Measurements from ENCODE around the gene BPIFB4. TPM values are rescaled to one million over a fixed set of nuclear protein-coding genes. Genes with fewer than 3 reads are reported as not detected.

The BPIFB4 gene
- total and polyA plus RNA-seq, 2 donors (not counting 1 experiment from before 2014, with no cell fraction given) = not detected

DNA sequence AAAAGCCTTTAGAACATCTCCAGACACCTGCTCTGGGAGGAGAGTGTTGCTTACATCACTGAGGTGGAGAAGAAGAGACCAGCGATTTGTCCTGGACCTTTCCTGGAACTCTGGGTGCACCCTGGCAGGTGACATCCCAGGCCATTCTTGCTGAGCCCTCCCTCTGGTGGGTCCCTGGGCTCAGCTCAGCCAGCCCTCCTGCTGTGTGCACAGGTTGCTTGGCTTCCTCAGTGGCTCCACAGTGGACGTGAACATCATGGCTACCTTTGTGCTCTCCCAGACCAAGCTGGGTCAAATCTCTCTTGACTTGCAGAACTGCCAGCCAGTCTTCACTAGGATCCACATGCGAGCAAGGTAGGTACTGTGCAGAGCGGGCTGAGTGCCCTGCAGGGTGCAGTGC lies 68.6 kb downstream of the BPIFB4 start:
- H3K27me3 ChIP-seq (replicated peaks in 1 of 4; ENCODE audit: control extremely low read depth in 1 of 4, control insufficient read depth in 3 of 4, insufficient read depth in 4 of 4, low read length in 3 of 4) = peaks cover 0 to 14% (median 6%) of the 10 kb centered on the region in 4 experiments
- ChIA-PET CTCF (no interaction called here), POLR2A (no interaction called here)
- H3K79me2 ChIP-seq (ENCODE audit: control insufficient read depth, insufficient read depth, low read length) = no peaks in the 10 kb centered on the region
- no peak overlapping the region for H3K27ac Mint-ChIP-seq
- no peaks in the 10 kb centered on the region for H3K36me3 ChIP-seq (replicated peaks in 1 of 2; ENCODE audit: control extremely low read depth in 1 of 2, control insufficient read depth in 1 of 2, extremely low read depth in 1 of 2, insufficient read depth in 2 of 2, low read length in 1 of 2)
- ATAC-seq (ENCODE audit: low read depth) (no peak), DNase-seq (no peak)
- H3K4me1 ChIP-seq (ENCODE audit: control insufficient read depth in 2 of 2, insufficient read depth in 2 of 2, low read length in 2 of 2) = no peaks in the 10 kb centered on the region
- H3K4me2 ChIP-seq (replicated peaks; ENCODE audit: low read depth, low read length, poor library complexity, severe bottlenecking) = no peak overlapping the region
- peaks cover 0 to 8% (median 0%) of the 10 kb centered on the region in 3 donors for H3K9me3 ChIP-seq (ENCODE audit: control extremely low read depth in 1 of 3, control insufficient read depth in 2 of 3, insufficient read depth in 1 of 3, low read length in 2 of 3)
- peaks cover 33% of the 10 kb centered on the region for H3K27me3 Mint-ChIP-seq
- no peaks in the 10 kb centered on the region for H3K4me1 Mint-ChIP-seq
- no peak overlapping the region for H2AFZ ChIP-seq (ENCODE audit: insufficient read depth, low read depth, low read length, poor library complexity, severe bottlenecking)
- intact Hi-C loops (cut with micrococcal nuclease) = no loop called here
- TF ChIP-seq, protein P1, sequence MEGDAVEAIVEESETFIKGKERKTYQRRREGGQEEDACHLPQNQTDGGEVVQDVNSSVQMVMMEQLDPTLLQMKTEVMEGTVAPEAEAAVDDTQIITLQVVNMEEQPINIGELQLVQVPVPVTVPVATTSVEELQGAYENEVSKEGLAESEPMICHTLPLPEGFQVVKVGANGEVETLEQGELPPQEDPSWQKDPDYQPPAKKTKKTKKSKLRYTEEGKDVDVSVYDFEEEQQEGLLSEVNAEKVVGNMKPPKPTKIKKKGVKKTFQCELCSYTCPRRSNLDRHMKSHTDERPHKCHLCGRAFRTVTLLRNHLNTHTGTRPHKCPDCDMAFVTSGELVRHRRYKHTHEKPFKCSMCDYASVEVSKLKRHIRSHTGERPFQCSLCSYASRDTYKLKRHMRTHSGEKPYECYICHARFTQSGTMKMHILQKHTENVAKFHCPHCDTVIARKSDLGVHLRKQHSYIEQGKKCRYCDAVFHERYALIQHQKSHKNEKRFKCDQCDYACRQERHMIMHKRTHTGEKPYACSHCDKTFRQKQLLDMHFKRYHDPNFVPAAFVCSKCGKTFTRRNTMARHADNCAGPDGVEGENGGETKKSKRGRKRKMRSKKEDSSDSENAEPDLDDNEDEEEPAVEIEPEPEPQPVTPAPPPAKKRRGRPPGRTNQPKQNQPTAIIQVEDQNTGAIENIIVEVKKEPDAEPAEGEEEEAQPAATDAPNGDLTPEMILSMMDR (IDR thresholded peaks at IDR 0.05) = no peak
- no peak for TF ChIP-seq EZH2 (IDR thresholded peaks at IDR 0.05; ENCODE audit: borderline replicate concordance, insufficient read depth, low read depth, low read length, poor library complexity, severe bottlenecking)
- no peak overlapping the region for H3K27ac ChIP-seq (ENCODE audit: low read length in 2 of 2)
- no peaks in the 10 kb centered on the region for H4K20me1 ChIP-seq (ENCODE audit: control insufficient read depth, insufficient read depth, low read length, poor library complexity, severe bottlenecking)
- no peak overlapping the region for H3K4me3 Mint-ChIP-seq
- no peaks in the 10 kb centered on the region for H3K9me3 Mint-ChIP-seq (ENCODE audit: insufficient read depth)
- no peak overlapping the region for H3K4me3 ChIP-seq (ENCODE audit: control extremely low read depth in 1 of 5, extremely low read depth in 1 of 5, insufficient read depth in 1 of 5, low read depth in 2 of 5, low read length in 4 of 5)
- 89% methylated on average over 4 of the region's 4 CpGs for WGBS (ENCODE audit: insufficient coverage)
- no peak overlapping the region for H3K9ac ChIP-seq (ENCODE audit: low read length)

DNA sequence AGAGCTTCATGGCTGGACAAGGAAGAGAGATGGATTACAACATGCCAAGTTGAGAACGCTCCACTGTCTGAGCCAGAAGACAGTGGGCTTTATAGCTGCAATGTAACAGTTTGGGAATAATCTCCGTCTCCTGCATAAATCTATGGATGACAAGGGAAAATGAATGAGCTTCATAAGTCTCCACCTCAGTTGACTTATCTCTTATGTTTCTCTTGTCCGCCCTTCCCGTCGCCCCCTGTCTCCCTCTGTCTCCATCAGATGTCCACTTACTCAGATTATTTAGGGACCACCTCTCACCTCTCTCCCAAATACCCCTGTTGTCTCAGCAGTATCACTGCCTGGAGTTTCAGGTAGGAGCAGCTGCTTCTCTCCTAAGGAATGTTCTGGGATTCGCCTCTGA lies 74.8 kb downstream of the BPIFB4 start:
- no peak overlapping the region for H3K9ac ChIP-seq (ENCODE audit: low read length)
- H3K79me2 ChIP-seq (ENCODE audit: control insufficient read depth, insufficient read depth, low read length) = no peaks in the 10 kb centered on the region
- no peak overlapping the region for H2AFZ ChIP-seq (ENCODE audit: insufficient read depth, low read depth, low read length, poor library complexity, severe bottlenecking)
- no peaks in the 10 kb centered on the region for H3K36me3 ChIP-seq (replicated peaks in 1 of 2; ENCODE audit: control extremely low read depth in 1 of 2, control insufficient read depth in 1 of 2, extremely low read depth in 1 of 2, insufficient read depth in 2 of 2, low read length in 1 of 2)
- 90% methylated on average over 3 of the region's 6 CpGs for WGBS (ENCODE audit: insufficient coverage)
- no peak for DNase-seq
- H3K4me1 ChIP-seq (ENCODE audit: control insufficient read depth in 2 of 2, insufficient read depth in 2 of 2, low read length in 2 of 2) = no peaks in the 10 kb centered on the region
- no peaks in the 10 kb centered on the region for H3K9me3 ChIP-seq (ENCODE audit: control extremely low read depth in 1 of 3, control insufficient read depth in 2 of 3, insufficient read depth in 1 of 3, low read length in 2 of 3)
- Mint-ChIP-seq H3K9me3 (ENCODE audit: insufficient read depth) (no peaks in the 10 kb centered on the region), H3K4me1 (no peaks in the 10 kb centered on the region), H3K27me3 (peaks cover 20% of the 10 kb centered on the region), H3K4me3 (no peak overlapping the region), H3K27ac (no peak overlapping the region)
- no peak for TF ChIP-seq EZH2 (IDR thresholded peaks at IDR 0.05; ENCODE audit: borderline replicate concordance, insufficient read depth, low read depth, low read length, poor library complexity, severe bottlenecking)
- TF ChIP-seq, protein P1 (IDR thresholded peaks at IDR 0.05) = no peak
- no peak overlapping the region for H3K4me3 ChIP-seq (ENCODE audit: control extremely low read depth in 1 of 5, extremely low read depth in 1 of 5, insufficient read depth in 1 of 5, low read depth in 2 of 5, low read length in 4 of 5)
- no peak for ATAC-seq (ENCODE audit: low read depth)
- no peak overlapping the region for H3K4me2 ChIP-seq (replicated peaks; ENCODE audit: low read depth, low read length, poor library complexity, severe bottlenecking)
- peaks cover 0 to 3% (median 1%) of the 10 kb centered on the region in 4 experiments for H3K27me3 ChIP-seq (replicated peaks in 1 of 4; ENCODE audit: control extremely low read depth in 1 of 4, control insufficient read depth in 3 of 4, insufficient read depth in 4 of 4, low read length in 3 of 4)
- ChIA-PET CTCF (no interaction called here), POLR2A (no interaction called here)
- intact Hi-C loops (cut with micrococcal nuclease) = no loop called here
- no peaks in the 10 kb centered on the region for H4K20me1 ChIP-seq (ENCODE audit: control insufficient read depth, insufficient read depth, low read length, poor library complexity, severe bottlenecking)
- no peak overlapping the region for H3K27ac ChIP-seq (ENCODE audit: low read length in 2 of 2)
